Hepatocyte (in vitro differentiated cells): ENCODE data around the gene LRTM1.

ENCODE experiments used
- EZH2 ChIP-seq: fragments of 200-600 bp; sonication (generic); IDR thresholded peaks from 2 replicates; pipeline ENCODE4 v1.6.1; 2016; ENCODE audit warnings: antibody characterized with exemption, mild to moderate bottlenecking, borderline replicate concordance
- TF ChIP-seq, protein P1 (sequence below): fragments of 200-600 bp; sonication (generic); IDR thresholded peaks from 2 replicates; pipeline ENCODE4 v1.5.1; 2016; ENCODE audit warnings: antibody characterized with exemption, mild to moderate bottlenecking; ENCODE audit not compliant: poor library complexity

DNA sequence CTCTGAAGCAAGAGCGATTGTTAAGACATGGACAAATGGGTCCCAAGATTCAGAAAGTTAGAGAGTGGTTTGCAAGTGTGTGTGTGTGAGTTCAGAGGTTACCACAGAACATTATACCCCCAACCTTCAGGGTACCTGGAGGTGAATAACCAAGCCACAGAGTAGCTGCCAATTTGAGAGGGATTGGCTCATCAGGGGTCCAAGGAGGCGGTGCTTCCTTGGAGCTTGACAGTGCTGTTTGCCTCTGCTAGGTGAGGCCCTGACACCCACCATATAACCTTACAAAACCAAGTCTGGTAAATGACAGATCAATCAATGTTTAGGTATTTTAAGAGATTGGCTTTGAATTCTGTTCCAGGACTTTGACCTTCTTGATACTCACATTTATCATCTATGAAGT lies 35.7 kb downstream of the LRTM1 start:
- TF ChIP-seq, protein P1, sequence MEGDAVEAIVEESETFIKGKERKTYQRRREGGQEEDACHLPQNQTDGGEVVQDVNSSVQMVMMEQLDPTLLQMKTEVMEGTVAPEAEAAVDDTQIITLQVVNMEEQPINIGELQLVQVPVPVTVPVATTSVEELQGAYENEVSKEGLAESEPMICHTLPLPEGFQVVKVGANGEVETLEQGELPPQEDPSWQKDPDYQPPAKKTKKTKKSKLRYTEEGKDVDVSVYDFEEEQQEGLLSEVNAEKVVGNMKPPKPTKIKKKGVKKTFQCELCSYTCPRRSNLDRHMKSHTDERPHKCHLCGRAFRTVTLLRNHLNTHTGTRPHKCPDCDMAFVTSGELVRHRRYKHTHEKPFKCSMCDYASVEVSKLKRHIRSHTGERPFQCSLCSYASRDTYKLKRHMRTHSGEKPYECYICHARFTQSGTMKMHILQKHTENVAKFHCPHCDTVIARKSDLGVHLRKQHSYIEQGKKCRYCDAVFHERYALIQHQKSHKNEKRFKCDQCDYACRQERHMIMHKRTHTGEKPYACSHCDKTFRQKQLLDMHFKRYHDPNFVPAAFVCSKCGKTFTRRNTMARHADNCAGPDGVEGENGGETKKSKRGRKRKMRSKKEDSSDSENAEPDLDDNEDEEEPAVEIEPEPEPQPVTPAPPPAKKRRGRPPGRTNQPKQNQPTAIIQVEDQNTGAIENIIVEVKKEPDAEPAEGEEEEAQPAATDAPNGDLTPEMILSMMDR = no peak
- TF ChIP-seq EZH2 = no peak
